ENCODE data around the gene CUBN. TPM values are rescaled to one million over a fixed set of nuclear protein-coding genes. Genes with fewer than 3 reads are reported as not detected.
A peak's percentile ranks its signal among the peaks of the same experiment; 100 is the strongest.

CUBN gene
- total RNA-seq, 1 experiment from 2014 or later = 1.3 TPM

DNA sequence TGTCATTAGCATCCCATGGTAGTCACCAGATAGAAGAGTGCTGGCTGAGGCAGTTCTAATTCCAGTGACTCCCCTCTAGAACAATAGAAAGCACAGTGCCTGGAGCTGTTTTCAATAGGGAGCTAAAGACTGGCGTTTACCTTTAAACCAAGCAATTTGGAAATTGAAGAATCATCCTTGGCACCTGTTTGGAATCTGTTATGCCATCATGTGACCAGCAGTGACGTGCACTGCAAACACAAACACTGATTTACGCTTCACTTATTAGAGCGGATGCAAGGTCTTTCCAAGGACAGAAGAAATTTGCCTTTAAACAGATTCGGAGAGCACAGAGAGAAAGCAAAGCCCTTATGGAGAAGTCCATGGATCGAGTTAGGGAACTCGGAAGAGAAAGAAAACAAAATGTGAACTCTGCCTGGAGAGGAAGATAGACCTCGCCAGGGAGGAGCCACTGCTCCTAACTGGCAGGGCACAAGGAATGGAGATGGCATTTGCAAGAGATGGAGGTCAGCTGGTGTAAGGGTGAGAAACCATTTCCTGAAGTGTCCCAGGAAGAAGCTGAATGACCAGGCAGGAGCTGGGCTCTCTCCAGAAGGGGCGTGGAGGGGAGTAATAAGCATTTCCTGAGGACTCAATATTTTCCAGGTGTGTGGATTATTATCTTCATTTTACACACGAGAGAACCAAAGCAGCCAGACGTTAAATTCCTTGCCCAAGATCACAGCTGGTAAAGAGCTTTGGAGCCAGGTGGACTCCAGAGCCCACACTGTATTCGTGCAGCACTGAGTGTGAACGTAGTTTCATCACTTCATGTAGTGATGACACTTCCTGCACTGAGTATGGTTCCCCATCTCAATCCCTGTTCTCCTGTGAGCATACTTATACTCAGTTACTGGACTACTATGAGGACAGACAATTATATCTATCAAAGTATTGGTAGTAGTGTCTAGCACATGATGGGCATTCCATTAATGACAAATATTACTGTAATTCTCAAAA is 97.7 kb downstream of the CUBN start:
- in situ Hi-C loops (cut with HindIII; ENCODE audit: low pct_unique_long_range_greater_than_20kb, low sequenced_read_pairs) (no loop called here), intact Hi-C loops (cut with micrococcal nuclease; ENCODE audit: unreplicated experiment) (no loop called here)
- H3K36me3 ChIP-seq (ENCODE audit: control insufficient read depth, insufficient read depth, low read length) = no peaks in the 10 kb centered on the region
- ChIA-PET POLR2A (no interaction called here), CTCF (no interaction called here)
- TF ChIP-seq TCF7L2 (IDR thresholded peaks at IDR 0.05; ENCODE audit: low read depth, low read length) (no peak), CTCF (IDR thresholded peaks at IDR 0.05) (no peak), REST (IDR thresholded peaks at IDR 0.05; ENCODE audit: insufficient read depth in 1 of 2, low read depth in 2 of 2, low read length in 1 of 2) (no peak), POLR2AphosphoS5 (IDR thresholded peaks at IDR 0.05; ENCODE audit: low read depth, low read length) (no peak), SIN3A (IDR thresholded peaks at IDR 0.05; ENCODE audit: borderline replicate concordance, insufficient read depth, low read depth, low read length) (no peak)
- peaks cover 25% of the 10 kb centered on the region for H3K4me1 ChIP-seq (ENCODE audit: control insufficient read depth, insufficient read depth, low read length)
- H3K27ac ChIP-seq (ENCODE audit: low read length) = peak overlapping the region; percentile 99
- BruUV-seq (replicated peaks) = no TSS peak
- no peak overlapping the region for H3K4me3 ChIP-seq (ENCODE audit: low read depth in 2 of 2, low read length in 2 of 2)
- peaks cover 13% of the 10 kb centered on the region; the same call in 1 of the 2 replicates for H3K9me3 ChIP-seq (ENCODE audit: control insufficient read depth, insufficient read depth, low read depth, low read length)
- no peaks in the 10 kb centered on the region for H3K27me3 ChIP-seq (ENCODE audit: control insufficient read depth, insufficient read depth, low read length)
- DNase-seq (ENCODE audit: low read depth, low spot score) (no peak), ATAC-seq (no peak)

DNA sequence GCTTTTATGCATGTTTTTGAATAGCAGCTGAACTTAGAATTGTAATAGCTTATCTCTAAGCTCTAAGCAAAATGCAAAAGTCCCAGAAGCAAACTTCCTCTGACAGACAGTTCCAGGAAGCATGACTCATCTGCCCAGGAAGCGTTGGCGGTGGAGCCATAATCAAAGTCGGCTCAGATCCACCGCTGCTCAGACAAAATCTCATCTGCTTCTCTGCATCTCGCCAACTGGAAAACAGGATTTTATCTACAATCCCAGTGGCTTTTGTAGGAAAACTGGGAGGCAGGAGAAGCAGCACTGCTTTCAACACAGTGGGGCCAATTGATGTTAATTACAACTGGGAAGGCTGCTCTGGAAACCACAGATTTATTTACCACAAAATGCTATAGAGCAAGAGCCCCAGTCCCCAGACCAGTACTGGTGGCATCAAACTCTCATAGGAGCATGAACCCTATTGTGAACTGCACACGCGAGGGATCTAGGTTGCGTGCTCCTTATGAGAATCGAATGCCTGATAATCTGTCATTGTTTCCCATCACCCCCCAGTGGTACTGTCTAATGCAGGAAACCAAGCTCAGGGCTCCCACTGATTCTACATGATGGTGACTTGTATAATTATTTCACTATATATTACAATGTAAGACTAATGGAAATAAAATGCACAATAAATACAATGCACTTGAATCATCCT is 99.9 kb downstream of the CUBN start:
- peak; percentile 84 for ATAC-seq
- Histone ChIP-seq H3K27ac (ENCODE audit: low read length) (peak overlapping the region; percentile 99), H3K9me3 (ENCODE audit: control insufficient read depth, insufficient read depth, low read depth, low read length) (peaks cover 9% of the 10 kb centered on the region; the same call in 1 of the 2 replicates), H3K36me3 (ENCODE audit: control insufficient read depth, insufficient read depth, low read length) (no peaks in the 10 kb centered on the region), H3K4me1 (ENCODE audit: control insufficient read depth, insufficient read depth, low read length) (peaks cover 43% of the 10 kb centered on the region), H3K4me3 (ENCODE audit: low read depth in 2 of 2, low read length in 2 of 2) (peak overlapping the region in 1 of 2 experiments; percentile 33; a peak in 2 of 4 replicates), H3K27me3 (ENCODE audit: control insufficient read depth, insufficient read depth, low read length) (no peaks in the 10 kb centered on the region)
- TF ChIP-seq SIN3A (IDR thresholded peaks at IDR 0.05; ENCODE audit: borderline replicate concordance, insufficient read depth, low read depth, low read length) (no peak), TCF7L2 (IDR thresholded peaks at IDR 0.05; ENCODE audit: low read depth, low read length) (peak; percentile 88)
- in situ Hi-C loops (cut with HindIII; ENCODE audit: low pct_unique_long_range_greater_than_20kb, low sequenced_read_pairs) = no loop called here
- ChIA-PET CTCF (no interaction called here), POLR2A (no interaction called here)
- DNase-seq (ENCODE audit: low read depth, low spot score) = no peak
- intact Hi-C loops (cut with micrococcal nuclease; ENCODE audit: unreplicated experiment) = loop anchor here (10.0 kb wide), 2 partner anchors 65 to 205 kb away; no protein-coding TSS in a partner anchor
- no TSS peak for BruUV-seq (replicated peaks)

All from Panc1 (cell line).